HG03432 (cell line): ENCODE measurements around the gene ITPA.

Source experiments
- ATAC-seq: cut with Tn5 transposase; IDR thresholded peaks from one replicate; pipeline ENCODE4 v1.9.1; 2021; ENCODE audit warnings: mild to moderate bottlenecking, moderate library complexity; ENCODE audit not compliant: unreplicated experiment

ITPA gene

DNA sequence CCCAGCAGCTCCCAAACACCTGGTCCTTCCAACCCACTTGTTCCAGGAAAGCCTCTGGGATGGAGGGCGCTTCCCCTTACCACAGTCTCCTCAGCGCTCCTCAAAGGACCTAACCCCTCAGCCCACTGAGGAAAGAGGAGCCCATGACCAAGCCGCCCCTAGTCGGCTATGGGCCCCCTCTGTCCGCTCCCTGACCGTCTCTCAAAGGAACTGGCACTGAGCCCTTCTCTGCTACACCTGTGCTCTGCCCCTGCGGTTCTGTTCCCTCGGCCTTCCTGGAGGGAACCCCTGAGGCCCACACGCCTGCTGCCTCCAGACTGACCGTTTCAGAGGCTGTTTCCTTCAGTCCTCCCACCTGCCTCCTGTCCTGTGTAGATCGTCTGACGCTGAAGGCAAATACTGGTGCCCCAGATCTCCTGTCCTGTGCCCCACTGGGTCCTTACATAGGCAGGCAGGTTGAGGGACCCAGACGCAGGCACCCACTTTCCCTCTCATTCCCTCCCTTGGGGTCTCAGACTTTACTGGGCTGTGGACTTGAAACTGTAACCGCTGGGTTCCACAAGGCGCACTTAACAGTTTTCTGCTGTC, 31.6 kb downstream of the ITPA start:
- ATAC-seq, result no peak

GRCh38 chr20:3242172-3242692, 32.9 kb downstream of the ITPA start:
- ATAC-seq, result no peak

DNA sequence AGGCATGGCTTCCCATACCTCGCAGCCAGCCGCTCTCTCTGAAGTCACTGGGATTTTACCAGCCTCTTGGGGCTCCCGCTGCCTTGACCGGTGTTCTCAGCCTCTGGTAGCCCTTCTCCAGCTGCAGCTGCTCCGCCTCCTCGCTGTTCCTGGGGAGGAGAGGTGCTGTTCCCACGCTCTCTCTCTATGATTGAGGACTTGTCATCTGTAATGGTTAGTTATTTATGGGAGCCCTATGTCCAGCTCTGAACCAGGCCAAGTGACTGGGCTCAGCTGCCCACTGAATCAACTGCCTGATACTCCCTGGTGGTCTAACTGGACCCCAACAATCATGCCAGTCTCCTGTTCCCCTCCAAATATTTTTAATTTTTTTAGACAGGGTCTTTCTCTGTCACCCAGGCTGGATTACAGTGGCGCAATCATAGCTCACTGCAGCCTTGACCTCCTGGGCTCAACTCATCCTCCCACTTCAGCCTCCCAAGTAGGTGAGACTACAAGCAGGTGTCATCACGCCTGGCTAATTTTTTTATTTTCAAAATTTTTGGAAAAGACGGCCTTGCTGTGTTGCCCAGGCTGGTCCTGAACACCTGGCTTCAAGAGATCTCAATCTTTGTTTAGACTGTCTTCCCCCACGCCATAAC, 34.5 kb downstream of the ITPA start:
- no peak for ATAC-seq

DNA sequence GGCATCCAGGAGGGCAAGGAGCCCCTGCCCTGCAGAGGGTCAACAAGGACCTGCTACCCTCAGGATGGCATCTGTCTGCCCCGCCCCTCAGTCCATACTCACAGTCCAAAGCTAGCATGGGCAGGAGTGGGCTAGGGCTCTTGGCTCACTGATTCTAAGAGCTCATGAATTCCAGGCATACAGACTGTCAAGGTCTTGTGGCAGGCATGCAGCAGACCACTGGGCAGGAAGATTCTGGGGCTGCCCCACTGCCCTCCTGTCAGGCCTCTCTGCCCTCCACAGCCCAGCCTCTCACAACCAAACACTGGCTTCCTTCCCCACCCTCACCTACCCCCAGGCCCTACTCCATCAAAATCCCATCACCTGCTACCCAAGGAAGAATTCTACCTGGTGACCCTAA, 35.3 kb downstream of the ITPA start:
- no peak for ATAC-seq

GRCh38 chr20:3245156-3245555, 35.9 kb downstream of the ITPA start:
- ATAC-seq, result no peak

DNA sequence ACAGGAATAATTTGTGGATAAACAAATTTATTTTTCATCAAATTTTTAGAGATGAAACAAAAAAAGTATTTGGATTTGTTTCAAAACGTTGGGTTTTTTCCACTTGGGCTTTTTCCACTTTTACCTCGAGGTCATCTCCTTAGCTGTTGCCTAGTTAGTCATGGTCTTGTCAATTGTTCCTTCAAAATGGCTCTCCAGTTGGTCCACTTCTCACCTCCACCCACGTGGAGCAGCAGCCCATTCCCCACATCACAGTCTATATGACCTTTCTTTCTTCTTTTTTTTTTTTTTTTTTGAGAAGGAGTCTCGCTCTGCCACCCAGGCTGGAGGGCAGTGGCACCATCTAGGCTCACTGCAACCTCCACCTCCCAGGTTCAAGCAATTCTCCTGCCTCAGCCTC, 36.4 kb downstream of the ITPA start:
- no peak for ATAC-seq

DNA sequence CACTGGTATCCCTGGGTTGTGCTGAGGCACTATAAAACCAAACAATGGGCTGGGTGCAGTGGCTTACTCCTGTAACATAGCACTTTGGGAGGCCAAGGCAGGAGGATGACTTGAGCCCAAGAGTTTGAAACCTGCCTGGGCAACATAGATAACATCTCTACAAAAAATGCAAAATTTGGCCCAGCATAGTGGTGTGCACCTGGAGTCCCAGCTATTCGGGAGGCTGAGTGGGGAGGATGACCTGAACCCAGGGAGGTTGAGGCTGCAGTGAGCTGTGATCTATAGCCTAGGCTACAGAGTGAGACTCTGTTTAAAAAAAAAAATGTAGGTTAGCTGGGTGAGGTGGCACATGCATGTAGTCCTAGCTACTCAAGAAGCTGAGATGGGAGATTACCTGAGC, 37.4 kb downstream of the ITPA start:
- no peak for ATAC-seq

GRCh38 chr20:3247638-3248037, 38.3 kb downstream of the ITPA start:
- ATAC-seq, result no peak

GRCh38 chr20:3248167-3248992, 39.1 kb downstream of the ITPA start:
- no peak for ATAC-seq

DNA sequence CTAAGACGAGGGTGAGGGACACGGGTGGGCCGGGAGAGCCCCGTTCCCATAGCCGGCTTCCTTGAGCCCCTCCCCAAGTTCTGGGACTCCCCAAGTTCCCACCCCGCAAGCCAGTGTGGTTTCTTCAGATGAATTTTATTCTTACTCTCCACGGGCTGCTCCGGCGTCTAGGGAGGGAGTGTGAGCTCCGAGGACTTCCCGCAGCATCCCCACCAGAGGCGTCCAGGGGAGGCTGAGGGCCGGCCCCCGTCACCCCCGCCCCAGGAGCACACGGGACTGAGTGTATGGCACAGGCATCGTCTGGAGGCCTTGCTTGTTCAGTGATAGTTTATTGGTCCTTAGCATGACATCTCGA, 39.7 kb downstream of the ITPA start:
- ATAC-seq, result no peak

DNA sequence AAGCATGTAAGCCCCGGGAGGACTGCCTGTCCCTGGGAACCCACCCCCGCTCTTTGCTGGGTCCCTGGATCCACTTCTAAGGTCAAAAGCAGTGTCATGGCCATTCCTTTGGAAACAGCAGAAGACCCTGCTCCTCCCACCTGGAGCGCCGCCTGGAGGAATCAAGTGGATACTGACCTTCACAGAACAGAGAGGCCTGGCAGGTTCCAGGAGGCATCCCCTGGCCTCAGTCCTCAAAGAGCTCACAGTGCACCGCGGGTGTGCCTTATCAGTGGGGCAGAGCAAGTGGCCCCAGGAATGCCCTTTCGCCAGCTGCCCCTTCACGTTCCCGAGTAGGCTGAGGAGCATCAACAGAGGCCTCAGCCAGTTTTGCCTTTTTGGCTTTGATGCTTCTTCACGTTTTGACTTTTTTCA, 40.8 kb downstream of the ITPA start:
- ATAC-seq, result no peak

DNA sequence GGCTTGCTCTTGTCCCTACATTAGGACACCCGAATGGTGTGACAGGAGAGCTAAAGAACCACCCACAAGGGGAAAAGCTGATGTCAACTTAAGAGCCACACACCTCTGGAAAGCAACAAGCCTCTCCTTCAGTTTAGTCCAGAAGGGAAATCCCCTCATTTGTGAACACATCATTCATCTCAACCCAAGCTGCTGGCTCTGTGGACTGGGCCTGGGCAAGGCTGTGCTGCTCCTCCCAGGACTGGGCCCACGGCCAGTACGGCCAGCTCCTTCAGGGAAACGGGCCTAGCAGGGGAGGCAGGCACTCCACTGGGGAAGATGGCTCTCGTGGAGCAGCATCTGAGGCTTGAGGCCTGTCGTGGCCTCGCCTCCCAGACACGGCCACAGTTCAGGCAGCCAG, 42.5 kb downstream of the ITPA start:
- ATAC-seq, result no peak

GRCh38 chr20:3255728-3256127, 46.4 kb downstream of the ITPA start:
- no peak for ATAC-seq

GRCh38 chr20:3258429-3258828, 49.1 kb downstream of the ITPA start:
- ATAC-seq, result no peak

DNA sequence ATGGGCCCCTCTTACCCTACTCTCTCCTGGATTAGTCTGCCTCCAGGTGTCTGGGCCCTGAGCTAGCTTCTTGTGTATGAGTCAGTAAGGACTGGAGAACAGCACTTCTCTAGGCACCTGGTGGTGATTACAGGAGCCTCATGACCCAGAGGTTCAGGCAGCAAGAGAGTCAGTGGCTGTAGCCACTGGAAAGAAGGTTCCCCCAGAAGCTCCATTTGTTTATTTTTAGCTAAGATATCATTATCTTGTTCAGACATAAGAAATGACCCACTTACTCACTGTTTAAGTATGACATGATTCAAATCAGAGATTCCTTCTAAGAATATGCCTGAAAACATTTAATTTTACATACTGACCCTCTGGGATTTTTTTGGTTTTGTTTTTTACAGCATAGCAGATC, 53.3 kb downstream of the ITPA start:
- ATAC-seq, result no peak

- ATAC-seq, result no peak
Observed at GRCh38 chr20:3270051-3270450, 60.8 kb downstream of the ITPA start.

DNA sequence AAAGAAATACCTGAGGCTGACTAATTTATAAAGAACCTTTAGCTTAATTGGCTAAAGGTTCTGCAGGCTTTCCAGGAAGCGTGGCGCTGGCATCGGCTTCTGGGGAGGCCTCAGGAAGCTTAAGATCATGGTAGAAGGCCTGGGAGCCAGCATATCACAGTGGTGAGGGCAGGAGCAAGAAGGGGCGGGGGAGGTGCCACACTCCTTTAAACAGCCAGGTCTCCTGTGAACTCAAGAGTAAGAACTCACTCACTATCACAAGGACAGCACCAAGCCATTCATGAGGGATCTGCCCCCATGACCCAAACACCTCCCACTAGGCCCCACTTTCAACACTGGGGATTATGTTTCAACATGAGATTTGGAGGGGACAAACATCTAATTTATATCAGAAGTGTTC, 64.1 kb downstream of the ITPA start:
- ATAC-seq, result no peak
